Gastrocnemius medialis (tissue), 4 donors: Measurements from ENCODE around the gene TMEM169. TPM values are rescaled to one million over a fixed set of nuclear protein-coding genes. Genes with fewer than 3 reads are reported as not detected.

Source experiments
- ATAC-seq, 2 donors: fragments of 150-250 bp; one replicate each; pipeline ENCODE4 v1.9.1; 2016
- DNase-seq, 2 donors: peaks; one replicate each; pipeline ENCODE4 v3.0.0-alpha.2; 2019
- H3K27ac ChIP-seq, 4 donors: fragments of 200-600 bp; sonication (generic); 1 replicate in 1 of 4; 2 replicates in 3 of 4; pipeline ENCODE4 v1.5.1; 2016 to 2018; ENCODE audit warnings: mild to moderate bottlenecking in 2 of 4, moderate library complexity in 1 of 4
- H3K27me3 ChIP-seq, 3 donors: fragments of 200-600 bp; sonication (generic) in 2 of 3; 1 replicate in 1 of 3; 2 replicates in 2 of 3; pipeline versions ENCODE4 v1.5.1 to v1.6.0; 2016 to 2019; ENCODE audit warnings: mild to moderate bottlenecking in 1 of 3, moderate library complexity in 1 of 3
- H3K36me3 ChIP-seq, 2 donors: fragments of 200-600 bp; sonication (generic) in 1 of 2; one replicate each; pipeline ENCODE4 v1.5.1; 2017 to 2018
- H3K4me1 ChIP-seq, 2 donors: fragments of 200-600 bp; sonication (generic) in 1 of 2; one replicate each; pipeline ENCODE4 v1.5.1; 2016 to 2017; ENCODE audit warnings: mild to moderate bottlenecking in 2 of 2
- H3K4me3 ChIP-seq, 4 donors: fragments of 200-600 bp; sonication (generic) in 3 of 4; 1 replicate in 1 of 4; 2 replicates in 3 of 4; pipeline ENCODE4 v1.5.1; 2016 to 2019; ENCODE audit warnings: mild to moderate bottlenecking in 2 of 4
- H3K9me3 ChIP-seq, 3 donors: fragments of 200-600 bp; sonication (generic) in 2 of 3; 1 replicate in 1 of 3; 2 replicates in 2 of 3; pipeline ENCODE4 v1.5.1; 2016 to 2019
- POLR2A ChIP-seq, 2 donors: fragments of 450-650 bp; IDR thresholded peaks; one replicate each; pipeline ENCODE4 v1.6.1; 2017; ENCODE audit warnings: antibody characterized with exemption in 2 of 2, mild to moderate bottlenecking in 2 of 2, moderate library complexity in 2 of 2
- in situ Hi-C, 4 donors: fragments of 200-750 bp; cut with MboI; loops; one replicate each; pipeline versions ENCODE4 v1.15.0 to v1.8.0; 2017; ENCODE audit warnings: low sequenced_read_pairs in 4 of 4
- intact Hi-C: fragments of 100-400 bp; cut with DNase I; formaldehyde crosslinking; loops from one replicate; pipeline ENCODE4 v1.15.1; 2023; ENCODE audit warnings: low total_unique reads
- total RNA-seq, 4 donors: library from RNA; depleted of rRNA; stranded (reverse); fragments of >200 nt; gene quantifications; one replicate each; pipeline versions ENCODE4 v1.1.0 to v1.2.3, GENCODE V29; 2016
- TF ChIP-seq, protein P1 (sequence below), 5 experiments: fragments of 450-650 bp in 3 of 5; fragments of 200-600 bp in 2 of 5; sonication (generic) in 2 of 5; IDR thresholded peaks in 4 of 5; conservative IDR thresholded peaks in 1 of 5; 1 replicate in 4 of 5; 2 replicates in 1 of 5; pipeline ENCODE4 v1.5.1; 2016 to 2019; ENCODE audit warnings: antibody characterized with exemption in 5 of 5, mild to moderate bottlenecking in 3 of 5, moderate library complexity in 3 of 5

TMEM169 gene
- total RNA-seq, 4 donors from 2014 or later: not detected

DNA sequence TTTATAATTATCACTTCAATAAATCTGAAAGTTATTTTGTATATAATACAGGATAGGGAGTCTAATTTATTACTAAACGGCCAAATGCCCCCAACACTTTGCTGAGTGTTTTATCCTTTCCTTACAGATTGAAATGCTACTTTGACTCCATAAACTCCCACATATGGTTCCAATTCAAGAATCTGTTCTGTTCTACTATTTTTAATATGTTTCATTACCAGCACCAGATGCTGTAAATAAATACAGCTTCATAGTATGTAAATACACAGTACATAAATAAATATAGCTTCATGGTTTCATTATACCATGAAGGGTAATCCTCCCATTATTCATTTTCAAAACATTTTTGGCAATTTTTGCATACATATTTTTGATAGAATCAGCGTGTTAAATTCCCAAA, 34.3 kb upstream of the TMEM169 start:
- Histone ChIP-seq H3K9me3 (no peaks in the 10 kb centered on the region), H3K27me3 (no peaks in the 10 kb centered on the region), H3K27ac (no peak overlapping the region), H3K36me3 (no peaks in the 10 kb centered on the region), H3K4me1 (no peaks in the 10 kb centered on the region), H3K4me3 (no peak overlapping the region)
- in situ Hi-C loops: loop anchor here (25.0 kb wide), 1 partner anchor 615 kb away; no protein-coding TSS in a partner anchor
- intact Hi-C loops: no loop called here
- ATAC-seq (no peak), DNase-seq (no peak)
- no peak for TF ChIP-seq POLR2A (IDR thresholded peaks at IDR 0.05)
- TF ChIP-seq, protein P1, sequence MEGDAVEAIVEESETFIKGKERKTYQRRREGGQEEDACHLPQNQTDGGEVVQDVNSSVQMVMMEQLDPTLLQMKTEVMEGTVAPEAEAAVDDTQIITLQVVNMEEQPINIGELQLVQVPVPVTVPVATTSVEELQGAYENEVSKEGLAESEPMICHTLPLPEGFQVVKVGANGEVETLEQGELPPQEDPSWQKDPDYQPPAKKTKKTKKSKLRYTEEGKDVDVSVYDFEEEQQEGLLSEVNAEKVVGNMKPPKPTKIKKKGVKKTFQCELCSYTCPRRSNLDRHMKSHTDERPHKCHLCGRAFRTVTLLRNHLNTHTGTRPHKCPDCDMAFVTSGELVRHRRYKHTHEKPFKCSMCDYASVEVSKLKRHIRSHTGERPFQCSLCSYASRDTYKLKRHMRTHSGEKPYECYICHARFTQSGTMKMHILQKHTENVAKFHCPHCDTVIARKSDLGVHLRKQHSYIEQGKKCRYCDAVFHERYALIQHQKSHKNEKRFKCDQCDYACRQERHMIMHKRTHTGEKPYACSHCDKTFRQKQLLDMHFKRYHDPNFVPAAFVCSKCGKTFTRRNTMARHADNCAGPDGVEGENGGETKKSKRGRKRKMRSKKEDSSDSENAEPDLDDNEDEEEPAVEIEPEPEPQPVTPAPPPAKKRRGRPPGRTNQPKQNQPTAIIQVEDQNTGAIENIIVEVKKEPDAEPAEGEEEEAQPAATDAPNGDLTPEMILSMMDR (IDR thresholded peaks at IDR 0.05 in 4 of 5, conservative IDR thresholded peaks at IDR 0.05 in 1 of 5): no peak

DNA sequence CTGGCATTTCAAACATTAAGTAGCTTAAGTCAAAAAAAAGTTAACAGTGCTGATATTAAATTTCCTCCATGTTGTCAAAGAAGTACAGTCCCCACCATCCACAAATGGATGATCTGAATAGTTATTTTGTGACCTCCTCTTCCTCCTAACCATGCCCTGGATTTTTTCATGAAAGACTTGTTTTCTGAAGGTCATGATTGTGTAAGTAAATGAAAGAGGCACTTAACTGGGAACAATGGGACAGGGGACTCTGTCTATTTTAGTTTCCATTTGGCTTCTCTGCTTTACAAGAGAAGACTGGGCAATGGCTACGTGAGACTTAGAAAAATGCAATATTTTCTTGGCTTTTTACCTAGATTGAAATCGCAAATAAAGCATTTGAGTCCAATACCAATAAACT, 32.3 kb upstream of the TMEM169 start:
- no peak for DNase-seq
- no peaks in the 10 kb centered on the region for H3K27me3 ChIP-seq
- H3K9me3 ChIP-seq: no peaks in the 10 kb centered on the region
- intact Hi-C loops (no loop called here), in situ Hi-C loops (loop anchor here (25.0 kb wide), 1 partner anchor 613 kb away; no protein-coding TSS in a partner anchor)
- no peak overlapping the region for H3K4me3 ChIP-seq
- no peaks in the 10 kb centered on the region for H3K4me1 ChIP-seq
- no peak for TF ChIP-seq POLR2A (IDR thresholded peaks at IDR 0.05)
- TF ChIP-seq, protein P1 (IDR thresholded peaks at IDR 0.05 in 4 of 5, conservative IDR thresholded peaks at IDR 0.05 in 1 of 5): no peak
- no peak overlapping the region for H3K27ac ChIP-seq
- H3K36me3 ChIP-seq: no peaks in the 10 kb centered on the region
- ATAC-seq: no peak

DNA sequence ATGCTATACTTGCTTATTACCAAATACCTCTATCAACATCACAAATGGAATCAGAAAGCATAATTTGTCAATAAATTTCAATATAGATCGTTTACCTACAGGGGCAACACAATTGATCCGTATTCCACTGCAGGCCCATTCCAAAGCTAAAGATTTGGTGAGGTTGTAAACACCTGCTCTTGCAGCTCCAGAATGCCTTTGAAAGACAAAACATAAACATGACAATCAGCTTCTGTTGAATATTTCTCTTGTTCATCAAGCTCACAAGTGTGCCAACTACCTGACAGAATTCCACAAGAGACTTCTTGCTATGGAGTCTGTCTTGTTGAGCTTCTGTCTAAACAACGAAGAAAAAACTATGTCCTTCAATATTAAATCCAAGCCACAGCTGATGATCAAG, 30.4 kb upstream of the TMEM169 start:
- intact Hi-C loops: no loop called here
- Histone ChIP-seq H3K9me3 (no peaks in the 10 kb centered on the region), H3K36me3 (no peaks in the 10 kb centered on the region), H3K27ac (no peak overlapping the region), H3K4me1 (no peaks in the 10 kb centered on the region), H3K27me3 (no peaks in the 10 kb centered on the region), H3K4me3 (no peak overlapping the region)
- in situ Hi-C loops: no loop called here
- TF ChIP-seq, protein P1 (IDR thresholded peaks at IDR 0.05 in 4 of 5, conservative IDR thresholded peaks at IDR 0.05 in 1 of 5): no peak
- no peak for TF ChIP-seq POLR2A (IDR thresholded peaks at IDR 0.05)
- DNase-seq (no peak), ATAC-seq (no peak)

DNA sequence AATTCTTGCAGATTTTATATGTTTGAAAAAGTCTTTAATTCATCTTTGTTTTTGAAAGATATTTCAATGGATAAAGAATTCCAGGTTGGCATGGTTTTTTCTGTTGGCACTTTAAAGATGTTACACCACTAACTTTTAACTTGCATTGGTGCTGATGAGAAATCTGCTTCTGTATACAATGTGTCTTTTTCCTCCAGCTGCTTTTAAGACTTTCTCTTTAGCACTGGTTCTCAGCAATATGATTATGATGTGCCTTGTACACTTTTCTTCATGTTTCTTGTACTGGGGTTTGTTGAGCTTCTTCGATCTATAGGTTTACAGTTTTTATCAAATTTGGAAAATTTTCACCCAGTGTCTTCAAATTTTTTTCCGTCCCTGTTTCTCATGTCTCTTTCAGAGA, 29.3 kb upstream of the TMEM169 start:
- no peak for TF ChIP-seq POLR2A (IDR thresholded peaks at IDR 0.05)
- TF ChIP-seq, protein P1 (IDR thresholded peaks at IDR 0.05 in 4 of 5, conservative IDR thresholded peaks at IDR 0.05 in 1 of 5): no peak
- ATAC-seq (no peak), DNase-seq (no peak)
- H3K9me3 ChIP-seq: no peaks in the 10 kb centered on the region
- H3K4me1 ChIP-seq: no peaks in the 10 kb centered on the region
- no peak overlapping the region for H3K27ac ChIP-seq
- no peak overlapping the region for H3K4me3 ChIP-seq
- in situ Hi-C loops (no loop called here), intact Hi-C loops (no loop called here)
- H3K36me3 ChIP-seq: no peaks in the 10 kb centered on the region
- H3K27me3 ChIP-seq: no peaks in the 10 kb centered on the region

DNA sequence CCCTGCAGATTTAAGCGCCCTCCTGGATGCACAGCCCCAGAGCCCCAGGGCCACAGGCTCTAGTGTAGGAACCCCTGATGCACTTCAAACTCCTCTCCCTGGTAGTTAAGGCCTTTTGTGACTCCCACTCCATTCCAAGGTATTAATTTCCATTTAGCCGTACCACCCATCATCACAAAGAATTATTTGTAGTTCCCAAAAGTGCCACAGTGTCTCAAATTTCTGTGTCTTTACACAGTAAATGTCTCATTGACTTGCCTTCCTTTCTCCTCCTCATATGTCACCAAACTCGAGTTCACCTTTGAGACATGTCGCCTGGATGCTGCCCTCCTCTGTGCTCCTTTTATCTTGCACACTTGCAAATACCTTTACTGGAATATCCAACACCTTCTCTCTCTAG, 26.0 kb upstream of the TMEM169 start:
- H3K36me3 ChIP-seq: no peaks in the 10 kb centered on the region
- DNase-seq (no peak), ATAC-seq (no peak)
- no peaks in the 10 kb centered on the region for H3K27me3 ChIP-seq
- H3K4me1 ChIP-seq: no peaks in the 10 kb centered on the region
- H3K9me3 ChIP-seq: no peaks in the 10 kb centered on the region
- H3K4me3 ChIP-seq: no peak overlapping the region
- TF ChIP-seq, protein P1 (IDR thresholded peaks at IDR 0.05 in 4 of 5, conservative IDR thresholded peaks at IDR 0.05 in 1 of 5): no peak
- TF ChIP-seq POLR2A (IDR thresholded peaks at IDR 0.05): no peak
- intact Hi-C loops (no loop called here), in situ Hi-C loops (no loop called here)
- no peak overlapping the region for H3K27ac ChIP-seq
